WTC11 (cell line): ENCODE results near the gene MAPT. TPM values are rescaled to one million over a fixed set of nuclear protein-coding genes. Genes with fewer than 3 reads are reported as not detected.

Experiments used
- ATAC-seq: fragments of 200-7000 bp; cut with Tn5 transposase; 2 replicates; pipeline ENCODE4 v1.10.0; 2021; ENCODE audit warnings: mild to moderate bottlenecking, moderate library complexity
- CTCF ChIA-PET: fragments of 300-600 bp; sonication (Branson Sonifier 250); formaldehyde crosslinking; loops from one replicate; lab custom pipeline; 2021; ENCODE audit warnings: antibody characterized with exemption; lab: Charles Lee
- POLR2A ChIA-PET: fragments of 350-600 bp; sonication (Branson Sonifier 250); formaldehyde crosslinking; loops from one replicate; lab custom pipeline; 2021; ENCODE audit warnings: antibody characterized with exemption; lab: Charles Lee
- DNase-seq: peaks from one replicate; pipeline ENCODE4 v3.0.0; 2021; ENCODE audit warnings: low spot score
- H3K27ac Mint-ChIP-seq: 2 replicates; pipeline ENCODE4 v1.8.0; 2021; ENCODE audit warnings: mixed read lengths
- H3K27me3 Mint-ChIP-seq: 2 replicates; pipeline ENCODE4 v1.8.0; 2021; ENCODE audit warnings: low read depth, mild to moderate bottlenecking, moderate library complexity, mixed read lengths
- H3K36me3 Mint-ChIP-seq: 2 replicates; pipeline ENCODE4 v1.8.0; 2021; ENCODE audit warnings: mixed read lengths
- H3K4me1 Mint-ChIP-seq: 2 replicates; pipeline ENCODE4 v1.8.0; 2022; ENCODE audit warnings: mixed read lengths
- H3K4me3 Mint-ChIP-seq: 2 replicates; pipeline ENCODE4 v1.8.0; 2021; ENCODE audit warnings: mild to moderate bottlenecking, moderate library complexity, mixed read lengths
- H3K9me3 Mint-ChIP-seq: 2 replicates; pipeline ENCODE4 v1.8.0; 2021; ENCODE audit warnings: mixed read lengths
- ATF6 ChIP-seq: sonication (generic); formaldehyde crosslinking; IDR thresholded peaks from 2 replicates; pipeline ENCODE4 v1.8.1; 2023; ENCODE audit warnings: mild to moderate bottlenecking, missing genetic modification reagents
- CREB1 ChIP-seq: sonication (generic); formaldehyde crosslinking; IDR thresholded peaks from 2 replicates; pipeline ENCODE4 v1.8.0; 2023; ENCODE audit warnings: mild to moderate bottlenecking, missing genetic modification reagents
- E2F4 ChIP-seq: sonication (generic); formaldehyde crosslinking; IDR thresholded peaks from 2 replicates; pipeline ENCODE4 v1.8.1; 2022; ENCODE audit warnings: low read depth, mild to moderate bottlenecking, moderate library complexity, missing genetic modification reagents, borderline replicate concordance
- FOXP1 ChIP-seq: sonication (generic); formaldehyde crosslinking; IDR thresholded peaks from 2 replicates; pipeline ENCODE4 v1.8.0; 2022; ENCODE audit warnings: missing genetic modification reagents, mild to moderate bottlenecking, moderate library complexity, borderline replicate concordance
- IRF2 ChIP-seq: sonication (generic); formaldehyde crosslinking; IDR thresholded peaks from 2 replicates; pipeline ENCODE4 v1.8.0; 2022; ENCODE audit warnings: low read depth, missing genetic modification reagents, borderline replicate concordance
- MYBL2 ChIP-seq: sonication (generic); formaldehyde crosslinking; IDR thresholded peaks from 2 replicates; pipeline ENCODE4 v1.8.1; 2023; ENCODE audit warnings: mild to moderate bottlenecking, moderate library complexity, missing genetic modification reagents
- NFE2L1 ChIP-seq: sonication (generic); formaldehyde crosslinking; IDR thresholded peaks from 2 replicates; pipeline ENCODE4 v1.8.1; 2023; ENCODE audit warnings: missing genetic modification reagents
- OVOL2 ChIP-seq: fragments of 250-450 bp; sonication (Bioruptor Pico); IDR thresholded peaks from 2 replicates; pipeline ENCODE4 v1.9.0; 2021; ENCODE audit warnings: mild to moderate bottlenecking, borderline replicate concordance
- SOX15 ChIP-seq: fragments of 250-450 bp; sonication (Bioruptor Pico); IDR thresholded peaks from 2 replicates; pipeline ENCODE4 v1.9.0; 2021; ENCODE audit warnings: mild to moderate bottlenecking
- SP1 ChIP-seq: sonication (generic); formaldehyde crosslinking; conservative IDR thresholded peaks from 2 replicates; pipeline ENCODE4 v1.8.1; 2022; ENCODE audit warnings: missing genetic modification reagents
- USF1 ChIP-seq: sonication (generic); formaldehyde crosslinking; IDR thresholded peaks from 2 replicates; pipeline ENCODE4 v1.8.0; 2022; ENCODE audit warnings: mild to moderate bottlenecking, missing genetic modification reagents
- ZNF121 ChIP-seq: sonication (generic); formaldehyde crosslinking; IDR thresholded peaks from 2 replicates; pipeline ENCODE4 v1.8.0; 2023; ENCODE audit warnings: missing genetic modification reagents
- ZNF219 ChIP-seq: sonication (generic); formaldehyde crosslinking; IDR thresholded peaks from 2 replicates; pipeline ENCODE4 v1.8.0; 2023; ENCODE audit warnings: missing genetic modification reagents, mild to moderate bottlenecking, borderline replicate concordance
- ZNF396 ChIP-seq: fragments of 250-450 bp; sonication (Bioruptor Pico); IDR thresholded peaks from 2 replicates; pipeline ENCODE4 v1.8.0; 2021; ENCODE audit warnings: mild to moderate bottlenecking, moderate library complexity, borderline replicate concordance
- ZNF416 ChIP-seq: fragments of 250-450 bp; sonication (Bioruptor Pico); IDR thresholded peaks from 2 replicates; pipeline ENCODE4 v1.9.0; 2021; ENCODE audit warnings: mild to moderate bottlenecking, inconsistent platforms
- total RNA-seq: library from RNA; stranded (reverse); gene quantifications from 3 replicates; pipeline ENCODE4 v1.2.3, GENCODE V29; 2021
- TF ChIP-seq, protein P1 (sequence below): fragments of 250-450 bp; sonication (Bioruptor Pico); IDR thresholded peaks from 2 replicates; pipeline ENCODE4 v1.8.0; 2021; ENCODE audit warnings: mild to moderate bottlenecking
- TF ChIP-seq, protein P2 (sequence below): sonication (generic); formaldehyde crosslinking; IDR thresholded peaks from 2 replicates; pipeline ENCODE4 v1.8.0; 2022; ENCODE audit warnings: mild to moderate bottlenecking, missing genetic modification reagents
- TF ChIP-seq, protein P3 (sequence below): sonication (generic); formaldehyde crosslinking; IDR thresholded peaks from 2 replicates; pipeline ENCODE4 v1.8.1; 2023; ENCODE audit warnings: mild to moderate bottlenecking, missing genetic modification reagents
- TF ChIP-seq, protein P4 (sequence below): sonication (generic); formaldehyde crosslinking; IDR thresholded peaks from 2 replicates; pipeline ENCODE4 v1.8.1; 2022; ENCODE audit warnings: low read depth, missing genetic modification reagents, borderline replicate concordance

MAPT gene
- total RNA-seq, 1 experiment from 2014 or later: 2.2 TPM

- Mint-ChIP-seq H3K27ac (no peak overlapping the region), H3K4me1 (peaks cover 11% of the 10 kb centered on the region), H3K9me3 (no peaks in the 10 kb centered on the region), H3K4me3 (no peak overlapping the region), H3K36me3 (peaks cover 62% of the 10 kb centered on the region)
- no peak for ATAC-seq
- CTCF ChIA-PET: interaction anchor here (1.1 kb wide), 1 partner anchor 146 kb away, joined by 3 read pairs; the partner anchor contains the start of gene KANSL1
- TF ChIP-seq, protein P1, sequence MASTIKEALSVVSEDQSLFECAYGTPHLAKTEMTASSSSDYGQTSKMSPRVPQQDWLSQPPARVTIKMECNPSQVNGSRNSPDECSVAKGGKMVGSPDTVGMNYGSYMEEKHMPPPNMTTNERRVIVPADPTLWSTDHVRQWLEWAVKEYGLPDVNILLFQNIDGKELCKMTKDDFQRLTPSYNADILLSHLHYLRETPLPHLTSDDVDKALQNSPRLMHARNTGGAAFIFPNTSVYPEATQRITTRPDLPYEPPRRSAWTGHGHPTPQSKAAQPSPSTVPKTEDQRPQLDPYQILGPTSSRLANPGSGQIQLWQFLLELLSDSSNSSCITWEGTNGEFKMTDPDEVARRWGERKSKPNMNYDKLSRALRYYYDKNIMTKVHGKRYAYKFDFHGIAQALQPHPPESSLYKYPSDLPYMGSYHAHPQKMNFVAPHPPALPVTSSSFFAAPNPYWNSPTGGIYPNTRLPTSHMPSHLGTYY (CRISPR knock-in tag): no peak
- TF ChIP-seq OVOL2 (CRISPR knock-in tag) (no peak), IRF2 (CRISPR knock-in tag) (no peak), USF1 (CRISPR knock-in tag) (no peak)
- TF ChIP-seq, protein P2, sequence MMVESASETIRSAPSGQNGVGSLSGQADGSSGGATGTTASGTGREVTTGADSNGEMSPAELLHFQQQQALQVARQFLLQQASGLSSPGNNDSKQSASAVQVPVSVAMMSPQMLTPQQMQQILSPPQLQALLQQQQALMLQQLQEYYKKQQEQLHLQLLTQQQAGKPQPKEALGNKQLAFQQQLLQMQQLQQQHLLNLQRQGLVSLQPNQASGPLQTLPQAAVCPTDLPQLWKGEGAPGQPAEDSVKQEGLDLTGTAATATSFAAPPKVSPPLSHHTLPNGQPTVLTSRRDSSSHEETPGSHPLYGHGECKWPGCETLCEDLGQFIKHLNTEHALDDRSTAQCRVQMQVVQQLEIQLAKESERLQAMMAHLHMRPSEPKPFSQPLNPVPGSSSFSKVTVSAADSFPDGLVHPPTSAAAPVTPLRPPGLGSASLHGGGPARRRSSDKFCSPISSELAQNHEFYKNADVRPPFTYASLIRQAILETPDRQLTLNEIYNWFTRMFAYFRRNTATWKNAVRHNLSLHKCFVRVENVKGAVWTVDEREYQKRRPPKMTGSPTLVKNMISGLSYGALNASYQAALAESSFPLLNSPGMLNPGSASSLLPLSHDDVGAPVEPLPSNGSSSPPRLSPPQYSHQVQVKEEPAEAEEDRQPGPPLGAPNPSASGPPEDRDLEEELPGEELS (CRISPR knock-in tag): no peak
- TF ChIP-seq, all 79 proteins: peak for 0
- POLR2A ChIA-PET: interaction anchor here (0.9 kb wide), 1 partner anchor 12 kb away, joined by 3 read pairs; no protein-coding TSS in a partner anchor
- no peaks in the 10 kb centered on the region for H3K27me3 Mint-ChIP-seq
- DNase-seq: no peak
These were observed 152.6 kb downstream of the MAPT start for GRCh38 chr17:46046957-46047356.

DNA sequence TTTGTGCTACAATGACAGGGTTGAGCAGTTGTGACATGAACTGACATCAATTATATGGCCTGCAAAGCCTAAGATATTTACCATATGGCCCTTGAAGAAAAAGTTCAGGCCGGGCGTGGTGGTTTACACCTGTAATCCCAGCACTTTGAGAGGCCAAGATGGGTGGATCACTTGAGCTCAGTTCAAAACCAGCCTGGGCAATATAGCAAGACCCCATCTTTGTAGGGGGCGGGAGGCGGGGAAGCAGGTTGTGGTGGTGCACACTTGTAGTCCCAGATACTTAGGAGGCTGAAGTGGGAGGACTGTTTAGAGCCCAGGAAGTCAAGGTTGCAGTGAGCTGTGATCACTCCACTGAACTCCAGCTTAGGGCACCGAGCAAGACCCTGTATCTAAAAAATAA, 153.0 kb downstream of the MAPT start:
- DNase-seq: no peak
- H3K9me3 Mint-ChIP-seq: no peaks in the 10 kb centered on the region
- H3K4me1 Mint-ChIP-seq: peaks cover 11% of the 10 kb centered on the region
- CTCF ChIA-PET: interaction anchor here (1.1 kb wide), 1 partner anchor 145 kb away, joined by 3 read pairs; the partner anchor contains the start of gene KANSL1
- no peak overlapping the region for H3K4me3 Mint-ChIP-seq
- peaks cover 62% of the 10 kb centered on the region for H3K36me3 Mint-ChIP-seq
- no peaks in the 10 kb centered on the region for H3K27me3 Mint-ChIP-seq
- no peak for ATAC-seq
- H3K27ac Mint-ChIP-seq: no peak overlapping the region
- no peak for TF ChIP-seq E2F4 (CRISPR knock-in tag)
- TF ChIP-seq ZNF121 (CRISPR knock-in tag): peak; percentile 94
- TF ChIP-seq, all 79 proteins: peak for 1
- POLR2A ChIA-PET: interaction anchor here (0.9 kb wide), 1 partner anchor 12 kb away, joined by 3 read pairs; no protein-coding TSS in a partner anchor

DNA sequence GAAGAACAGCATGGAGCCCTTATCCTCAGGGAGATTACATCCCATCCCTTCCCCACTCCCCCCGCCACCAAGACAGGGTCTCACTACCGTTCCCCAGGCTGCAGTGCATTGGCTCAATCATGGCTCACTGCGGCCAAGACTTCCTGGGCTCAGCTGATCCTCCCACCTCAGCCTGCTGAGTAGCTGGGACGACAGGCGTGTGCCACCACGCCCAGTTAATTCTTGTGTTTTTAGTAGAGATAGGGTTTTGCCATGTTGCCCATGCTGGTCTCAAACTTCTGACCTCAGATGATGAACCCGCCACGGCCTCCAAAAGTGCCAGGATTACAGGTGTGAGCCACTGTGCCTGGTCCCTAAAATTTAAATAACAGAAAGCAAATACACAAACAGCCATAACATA, 153.5 kb downstream of the MAPT start:
- H3K4me1 Mint-ChIP-seq: peaks cover 11% of the 10 kb centered on the region
- H3K27ac Mint-ChIP-seq: no peak overlapping the region

More for the DNA sequence above, 153.5 kb downstream of the MAPT start:
- ATAC-seq: no peak
- CTCF ChIA-PET: interaction anchor here (1.0 kb wide), 1 partner anchor 10 kb away, joined by 3 read pairs; no protein-coding TSS in a partner anchor
- no peak for DNase-seq
- POLR2A ChIA-PET: interaction anchor here (0.9 kb wide), 1 partner anchor 11 kb away, joined by 3 read pairs; no protein-coding TSS in a partner anchor
- TF ChIP-seq, protein P3, sequence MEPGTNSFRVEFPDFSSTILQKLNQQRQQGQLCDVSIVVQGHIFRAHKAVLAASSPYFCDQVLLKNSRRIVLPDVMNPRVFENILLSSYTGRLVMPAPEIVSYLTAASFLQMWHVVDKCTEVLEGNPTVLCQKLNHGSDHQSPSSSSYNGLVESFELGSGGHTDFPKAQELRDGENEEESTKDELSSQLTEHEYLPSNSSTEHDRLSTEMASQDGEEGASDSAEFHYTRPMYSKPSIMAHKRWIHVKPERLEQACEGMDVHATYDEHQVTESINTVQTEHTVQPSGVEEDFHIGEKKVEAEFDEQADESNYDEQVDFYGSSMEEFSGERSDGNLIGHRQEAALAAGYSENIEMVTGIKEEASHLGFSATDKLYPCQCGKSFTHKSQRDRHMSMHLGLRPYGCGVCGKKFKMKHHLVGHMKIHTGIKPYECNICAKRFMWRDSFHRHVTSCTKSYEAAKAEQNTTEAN (CRISPR knock-in tag): no peak
- TF ChIP-seq ZNF219 (CRISPR knock-in tag) (no peak), ZNF396 (CRISPR knock-in tag) (no peak), FOXP1 (CRISPR knock-in tag) (no peak), MYBL2 (no peak), SP1 (CRISPR knock-in tag) (no peak), CREB1 (CRISPR knock-in tag) (no peak), ATF6 (CRISPR knock-in tag) (no peak), SOX15 (no peak), NFE2L1 (CRISPR knock-in tag) (no peak), ZNF416 (no peak)
- TF ChIP-seq, protein P4, sequence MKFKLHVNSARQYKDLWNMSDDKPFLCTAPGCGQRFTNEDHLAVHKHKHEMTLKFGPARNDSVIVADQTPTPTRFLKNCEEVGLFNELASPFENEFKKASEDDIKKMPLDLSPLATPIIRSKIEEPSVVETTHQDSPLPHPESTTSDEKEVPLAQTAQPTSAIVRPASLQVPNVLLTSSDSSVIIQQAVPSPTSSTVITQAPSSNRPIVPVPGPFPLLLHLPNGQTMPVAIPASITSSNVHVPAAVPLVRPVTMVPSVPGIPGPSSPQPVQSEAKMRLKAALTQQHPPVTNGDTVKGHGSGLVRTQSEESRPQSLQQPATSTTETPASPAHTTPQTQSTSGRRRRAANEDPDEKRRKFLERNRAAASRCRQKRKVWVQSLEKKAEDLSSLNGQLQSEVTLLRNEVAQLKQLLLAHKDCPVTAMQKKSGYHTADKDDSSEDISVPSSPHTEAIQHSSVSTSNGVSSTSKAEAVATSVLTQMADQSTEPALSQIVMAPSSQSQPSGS: no peak
- TF ChIP-seq, all 79 proteins: peak for 0
- no peaks in the 10 kb centered on the region for H3K9me3 Mint-ChIP-seq
- peaks cover 62% of the 10 kb centered on the region for H3K36me3 Mint-ChIP-seq
- H3K4me3 Mint-ChIP-seq: no peak overlapping the region
- no peaks in the 10 kb centered on the region for H3K27me3 Mint-ChIP-seq
